Astrocyte of the cerebellum (primary cell): ENCODE results near the gene ETFDH.
A peak's percentile ranks its signal among the peaks of the same experiment; 100 is the strongest.
"Not testable (repeated sequence)": the region's sequence is repeated elsewhere in the genome, so short reads cannot be mapped to it uniquely, and the experiment has no call there.

Experiments
- DNase-seq: peaks from one replicate; pipeline ENCODE4 v3.0.0-alpha.2; 2011; ENCODE audit warnings: low read depth
- H3K4me3 ChIP-seq: 2 replicates; pipeline ENCODE4 v1.5.1; 2011; ENCODE audit warnings: mild to moderate bottlenecking, low read depth, low read length, moderate library complexity
- in situ Hi-C: cut with HindIII; loops from 2 replicates; pipeline ENCODE4 v1.10.0; 2017; ENCODE audit warnings: low sequenced_read_pairs
- TF ChIP-seq, protein P1 (sequence below): IDR thresholded peaks from 2 replicates; pipeline ENCODE4 v1.5.1; 2012; ENCODE audit warnings: low read length, low read depth, moderate library complexity, mild to moderate bottlenecking; ENCODE audit errors: missing control alignments

ETFDH gene

DNA sequence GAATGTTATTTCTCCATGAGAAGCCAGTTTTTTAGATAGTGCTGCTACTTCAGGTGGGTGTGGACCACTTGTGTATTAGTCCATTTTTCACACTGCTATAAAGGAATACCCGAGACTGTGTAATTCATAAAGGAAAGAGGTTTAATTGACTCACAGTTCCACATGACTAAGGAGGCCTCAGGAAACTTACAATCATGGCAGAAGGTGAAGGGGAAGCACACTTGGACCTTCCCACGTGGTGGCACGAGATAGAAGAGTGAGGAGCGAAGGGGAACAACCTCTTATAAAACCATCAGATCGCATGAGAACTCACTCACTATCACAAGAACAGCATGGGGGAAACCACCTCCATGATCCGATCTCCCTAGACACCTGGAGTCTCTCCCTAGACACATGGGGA is 54.5 kb downstream of the ETFDH start:
- in situ Hi-C loops: no loop called here
- TF ChIP-seq, protein P1, sequence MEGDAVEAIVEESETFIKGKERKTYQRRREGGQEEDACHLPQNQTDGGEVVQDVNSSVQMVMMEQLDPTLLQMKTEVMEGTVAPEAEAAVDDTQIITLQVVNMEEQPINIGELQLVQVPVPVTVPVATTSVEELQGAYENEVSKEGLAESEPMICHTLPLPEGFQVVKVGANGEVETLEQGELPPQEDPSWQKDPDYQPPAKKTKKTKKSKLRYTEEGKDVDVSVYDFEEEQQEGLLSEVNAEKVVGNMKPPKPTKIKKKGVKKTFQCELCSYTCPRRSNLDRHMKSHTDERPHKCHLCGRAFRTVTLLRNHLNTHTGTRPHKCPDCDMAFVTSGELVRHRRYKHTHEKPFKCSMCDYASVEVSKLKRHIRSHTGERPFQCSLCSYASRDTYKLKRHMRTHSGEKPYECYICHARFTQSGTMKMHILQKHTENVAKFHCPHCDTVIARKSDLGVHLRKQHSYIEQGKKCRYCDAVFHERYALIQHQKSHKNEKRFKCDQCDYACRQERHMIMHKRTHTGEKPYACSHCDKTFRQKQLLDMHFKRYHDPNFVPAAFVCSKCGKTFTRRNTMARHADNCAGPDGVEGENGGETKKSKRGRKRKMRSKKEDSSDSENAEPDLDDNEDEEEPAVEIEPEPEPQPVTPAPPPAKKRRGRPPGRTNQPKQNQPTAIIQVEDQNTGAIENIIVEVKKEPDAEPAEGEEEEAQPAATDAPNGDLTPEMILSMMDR: no peak
- H3K4me3 ChIP-seq: no peak overlapping the region
- no peak for DNase-seq

DNA sequence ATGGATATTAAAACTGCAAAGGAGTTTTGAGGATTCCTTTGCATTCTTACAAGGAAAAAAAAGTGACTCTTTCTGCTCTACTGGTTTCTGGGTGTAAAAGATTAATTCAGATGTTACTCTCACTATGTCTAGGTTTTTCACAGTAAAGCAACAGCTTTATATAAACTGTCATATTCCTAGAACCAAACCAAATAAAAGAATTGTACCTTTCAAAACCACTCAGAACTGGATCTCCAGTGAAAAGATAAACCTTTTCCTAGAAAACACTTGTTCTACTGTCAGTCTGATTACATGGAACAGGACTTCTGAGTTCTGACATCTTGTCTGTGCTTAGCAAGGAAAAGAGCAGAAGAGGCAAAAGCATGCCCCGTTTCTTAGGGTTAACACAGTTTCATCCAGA is 56.1 kb downstream of the ETFDH start:
- H3K4me3 ChIP-seq: no peak overlapping the region
- TF ChIP-seq, protein P1: no peak
- in situ Hi-C loops: no loop called here
- DNase-seq: no peak

DNA sequence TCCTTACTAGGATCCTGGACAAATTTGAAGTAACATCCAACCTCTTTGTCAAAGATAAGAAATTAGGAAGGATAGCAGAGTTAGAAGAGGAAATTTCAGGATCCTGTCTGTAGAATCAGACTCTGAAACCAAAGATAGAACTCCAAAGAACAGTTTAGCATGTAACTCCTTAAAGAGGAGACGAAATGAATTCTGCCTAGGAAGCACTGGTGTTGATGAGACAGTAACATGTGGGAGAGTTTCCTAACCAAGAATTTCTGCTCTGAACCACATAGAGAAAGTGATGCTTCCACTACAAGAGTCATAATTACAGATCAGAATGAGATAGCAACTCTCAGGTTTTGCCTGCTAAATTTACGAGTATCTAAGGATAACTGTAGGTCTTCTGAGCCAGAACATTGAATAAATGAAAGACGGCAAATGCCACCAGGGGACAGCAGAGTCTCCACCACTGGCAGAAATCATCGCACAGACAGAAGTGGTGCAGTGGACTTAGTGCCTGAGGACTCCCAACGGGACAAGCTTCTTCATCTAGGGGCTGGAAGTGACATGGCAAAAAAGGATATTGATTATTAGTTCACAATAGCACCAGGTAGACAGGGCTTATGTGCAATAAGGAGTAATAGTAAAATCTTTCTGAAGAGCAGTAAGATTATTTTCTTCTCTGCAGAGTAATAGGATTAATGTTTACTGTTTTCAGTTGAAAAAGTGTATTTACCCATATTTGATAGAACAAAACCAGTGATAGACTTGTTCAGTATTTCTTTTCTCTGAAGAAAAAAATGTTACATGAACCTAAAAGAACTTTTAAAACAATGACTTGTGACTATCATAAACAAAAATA is 57.8 kb downstream of the ETFDH start:
- TF ChIP-seq, protein P1: peak; percentile 88
- in situ Hi-C loops: no loop called here
- DNase-seq: peak; percentile 52
- H3K4me3 ChIP-seq: no peak overlapping the region

DNA sequence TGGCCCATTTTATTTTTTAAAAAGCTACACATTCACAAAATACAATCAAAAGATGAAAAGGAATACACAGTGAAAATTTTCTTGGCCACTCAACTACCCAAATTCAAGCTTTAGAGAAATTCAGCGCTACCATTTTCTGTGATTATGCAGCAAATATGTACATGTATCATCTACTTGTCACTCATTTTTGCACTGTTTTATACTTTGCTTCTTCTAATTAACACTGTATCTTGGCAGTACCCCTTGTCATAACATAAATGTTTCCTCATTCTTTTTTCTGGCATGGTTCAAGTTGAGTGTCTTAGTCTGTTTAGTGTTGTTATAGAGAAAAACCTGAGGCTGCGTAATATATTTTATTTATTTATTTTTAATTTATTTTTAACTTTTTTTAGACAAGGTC is 66.8 kb downstream of the ETFDH start:
- no peak for DNase-seq
- in situ Hi-C loops: no loop called here
- no peak overlapping the region for H3K4me3 ChIP-seq
- TF ChIP-seq, protein P1: no peak

DNA sequence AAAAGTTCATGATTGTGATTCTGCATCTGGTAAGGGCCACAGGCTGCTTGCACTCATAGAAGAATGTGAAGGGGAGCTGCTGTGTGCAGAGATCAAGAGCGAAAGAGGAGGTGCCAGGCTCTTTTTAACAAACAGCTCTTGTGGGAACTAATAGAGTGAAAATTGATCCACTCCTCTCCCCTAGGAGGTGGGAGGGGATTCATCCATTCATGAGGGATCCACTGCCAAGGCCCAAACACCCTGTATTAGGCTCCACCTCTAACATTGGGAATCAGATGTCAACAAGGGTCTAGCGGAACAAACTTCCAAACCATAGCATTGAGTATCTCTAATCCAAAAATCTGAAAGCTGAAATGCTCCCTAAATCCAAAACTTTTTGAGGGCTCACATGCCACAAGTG is 67.5 kb downstream of the ETFDH start:
- in situ Hi-C loops: no loop called here
- DNase-seq: no peak
- H3K4me3 ChIP-seq: no peak overlapping the region
- TF ChIP-seq, protein P1: no peak

DNA sequence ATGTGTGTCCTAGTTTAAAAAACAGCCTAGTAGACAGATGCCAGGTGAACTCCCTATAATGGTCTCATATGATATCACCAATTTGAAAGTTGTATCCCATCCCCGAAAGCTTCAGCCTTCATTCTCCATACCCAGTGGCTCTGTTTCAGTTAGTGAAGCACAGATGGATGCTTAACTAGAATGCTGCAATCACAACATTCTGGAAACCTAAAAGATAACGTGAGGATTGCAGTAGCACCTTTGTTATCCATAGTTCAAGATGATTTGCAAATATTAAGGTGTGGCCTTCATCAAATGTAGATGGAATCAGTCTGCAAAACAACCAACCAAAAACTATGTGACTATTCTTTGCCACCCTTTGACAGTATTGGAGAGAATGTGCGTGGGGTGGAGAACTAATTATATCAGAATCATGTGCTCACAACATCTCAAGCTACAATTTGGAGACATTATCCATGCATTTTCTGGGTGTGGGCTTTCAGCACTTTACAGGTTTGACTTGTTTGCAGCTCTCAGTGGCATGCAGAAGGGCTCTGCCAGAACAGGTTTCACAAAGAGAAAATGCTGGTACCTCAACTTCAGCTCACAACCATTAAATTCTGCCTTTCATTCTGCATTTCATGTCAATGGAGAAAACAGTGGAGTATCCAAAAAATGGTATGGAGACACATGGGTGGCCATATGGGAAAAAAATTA is 69.4 kb downstream of the ETFDH start:
- in situ Hi-C loops: no loop called here
- no peak for DNase-seq
- TF ChIP-seq, protein P1: no peak
- no peak overlapping the region for H3K4me3 ChIP-seq

DNA sequence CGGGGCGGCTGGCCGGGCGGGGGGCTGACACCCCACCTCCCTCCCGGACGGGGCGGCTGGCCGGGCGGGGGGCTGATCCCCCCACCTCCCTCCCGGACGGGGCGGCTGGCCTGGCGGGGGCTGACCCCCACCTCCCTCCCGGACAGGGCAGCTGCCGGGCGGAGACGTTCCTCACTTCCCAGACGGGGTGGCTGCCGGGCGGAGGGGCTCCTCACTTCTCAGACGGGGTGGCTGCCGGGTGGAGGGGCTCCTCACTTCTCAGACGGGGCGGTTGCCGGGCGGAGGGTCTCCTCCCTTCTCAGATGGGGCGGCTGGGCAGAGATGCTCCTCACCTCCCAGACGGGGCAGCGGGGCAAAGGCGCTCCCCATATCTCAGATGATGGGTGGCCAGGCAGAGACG is 74.4 kb downstream of the ETFDH start:
- in situ Hi-C loops, H3K4me3 ChIP-seq, DNase-seq: not testable (repeated sequence)
